ENCODE results near the gene ATOX1. TPM values are rescaled to one million over a fixed set of nuclear protein-coding genes. Genes with fewer than 3 reads are reported as not detected.

ATOX1 gene
- total RNA-seq, 2 experiments from 2014 or later: 58.2 to 92.5 TPM

GRCh38 chr5:151720215-151720614, 38.2 kb downstream of the ATOX1 start:
- Histone ChIP-seq H4K20me1 (ENCODE audit: insufficient read depth, low read length) (no peaks in the 10 kb centered on the region), H2AFZ (ENCODE audit: low read length) (no peak overlapping the region), H3K4me1 (ENCODE audit: insufficient read depth, low read length, poor library complexity, severe bottlenecking) (no peaks in the 10 kb centered on the region), H3K4me2 (ENCODE audit: low read length) (no peak overlapping the region), H3K27ac (ENCODE audit: low read depth, low read length, poor library complexity, severe bottlenecking) (no peak overlapping the region), H3K9me3 (ENCODE audit: low read length) (no peaks in the 10 kb centered on the region), H3K79me2 (ENCODE audit: insufficient read depth, low read depth, low read length) (no peaks in the 10 kb centered on the region), H3K9me2 (ENCODE audit: insufficient read depth, low read length) (no peaks in the 10 kb centered on the region), H3K36me3 (ENCODE audit: insufficient read depth, low read length) (no peaks in the 10 kb centered on the region), H3K4me3 (ENCODE audit: low read depth, low read length, poor library complexity, severe bottlenecking) (no peak overlapping the region)
- ChIA-PET CTCF (ENCODE audit: unreplicated experiment) (interaction anchor here (0.9 kb wide), 1 partner anchor 68 kb away, joined by 3 read pairs; no protein-coding TSS in a partner anchor), POLR2A (interaction anchor here (1.3 to 2.5 kb wide), 2 partner anchors 16 to 62 kb away, joined by 4 to 10 read pairs; no protein-coding TSS in a partner anchor)
- intact Hi-C loops (cut with micrococcal nuclease; ENCODE audit: unreplicated experiment): no loop called here
- BruUV-seq (replicated peaks): no TSS peak
- TF ChIP-seq CTCF (conservative IDR thresholded peaks at IDR 0.05; ENCODE audit: low read length) (no peak), EZH2phosphoT487 (IDR thresholded peaks at IDR 0.05; ENCODE audit: borderline replicate concordance, low read depth, low read length) (no peak)
- DNase-seq (ENCODE audit: low spot score): no peak

GRCh38 chr5:151719228-151720000, 39.0 kb downstream of the ATOX1 start:
- no TSS peak for BruUV-seq (replicated peaks)
- intact Hi-C loops (cut with micrococcal nuclease; ENCODE audit: unreplicated experiment): loop anchor here (1.0 kb wide), 1 partner anchor 60 kb away; no protein-coding TSS in a partner anchor
- no peak overlapping the region for H2AFZ ChIP-seq (ENCODE audit: low read length)

More at GRCh38 chr5:151719228-151720000, 39.0 kb downstream of the ATOX1 start:
- H3K79me2 ChIP-seq (ENCODE audit: insufficient read depth, low read depth, low read length): no peaks in the 10 kb centered on the region
- H3K27ac ChIP-seq (ENCODE audit: low read depth, low read length, poor library complexity, severe bottlenecking): no peak overlapping the region
- no peak overlapping the region for H3K4me2 ChIP-seq (ENCODE audit: low read length)
- TF ChIP-seq EZH2phosphoT487 (IDR thresholded peaks at IDR 0.05; ENCODE audit: borderline replicate concordance, low read depth, low read length) (no peak), CTCF (conservative IDR thresholded peaks at IDR 0.05; ENCODE audit: low read length) (peak; percentile 73)
- no peaks in the 10 kb centered on the region for H3K9me2 ChIP-seq (ENCODE audit: insufficient read depth, low read length)
- CTCF ChIA-PET (ENCODE audit: unreplicated experiment): interaction anchor here (1.0 to 1.2 kb wide), 2 partner anchors 12 to 16 kb away, joined by 3 read pairs; no protein-coding TSS in a partner anchor
- POLR2A ChIA-PET: interaction anchor here (0.6 to 2.5 kb wide), 5 partner anchors 10 to 57 kb away, joined by 4 to 10 read pairs (median 5); no protein-coding TSS in a partner anchor
- no peaks in the 10 kb centered on the region for H4K20me1 ChIP-seq (ENCODE audit: insufficient read depth, low read length)
- no peaks in the 10 kb centered on the region for H3K36me3 ChIP-seq (ENCODE audit: insufficient read depth, low read length)
- peak; percentile 27 for DNase-seq (ENCODE audit: low spot score)
- no peaks in the 10 kb centered on the region for H3K9me3 ChIP-seq (ENCODE audit: low read length)
- no peak overlapping the region for H3K4me3 ChIP-seq (ENCODE audit: low read depth, low read length, poor library complexity, severe bottlenecking)
- H3K4me1 ChIP-seq (ENCODE audit: insufficient read depth, low read length, poor library complexity, severe bottlenecking): no peaks in the 10 kb centered on the region

Measured in OCI-LY7 (cell line).